Measurements from ENCODE around the gene TWNK.

GRCh38 chr10:100965820-100966219, 21.5 kb upstream of the TWNK start:
- TF ChIP-seq TAF1 (IDR thresholded peaks at IDR 0.05; ENCODE audit: low read depth, low read length) = no peak
- TF ChIP-seq POLR2A (IDR thresholded peaks at IDR 0.05; ENCODE audit: low read depth, low read length) = no peak
- no peak for TF ChIP-seq POU2F2 (IDR thresholded peaks at IDR 0.05; ENCODE audit: low read depth, low read length)

Data from GM12891 (cell line).